HepG2 (cell line): ENCODE measurements around the gene ARL9. TPM values are rescaled to one million over a fixed set of nuclear protein-coding genes. Genes with fewer than 3 reads are reported as not detected.

Experiments
- ATAC-seq: fragments of 200-7000 bp; cut with Tn5 transposase; 3 replicates; pipeline ENCODE4 v1.9.1; 2020; ENCODE audit warnings: mild to moderate bottlenecking, moderate library complexity
- BruUV-seq: library from RNA; stranded (reverse); fragments of 400-500 nt; replicated peaks from 2 replicates; lab custom pipeline; 2021; lab: Mats Ljungman, UMichigan
- CTCF ChIA-PET: fragments of 300-600 bp; formaldehyde crosslinking; extraction: SDS; loops from one replicate; lab custom pipeline; 2021; ENCODE audit warnings: low total read pairs, inconsistent platforms, low intra/inter-chr PET ratio; lab: Yijun Ruan, JAX
- POLR2A ChIA-PET: fragments of 350-600 bp; sonication (Branson Sonifier 250); formaldehyde crosslinking; loops from one replicate; lab custom pipeline; 2020; ENCODE audit warnings: antibody characterized with exemption, inconsistent platforms; lab: Yijun Ruan, JAX
- DNase-seq: peaks from one replicate; pipeline ENCODE4 v3.0.0-alpha.2; 2015; ENCODE audit warnings: low spot score
- FAIRE-seq: peaks from 3 replicates; lab custom pipeline; 2011; peaks lifted over from hg19 to GRCh38; lab: Jason Lieb, UNC
- H2AFZ ChIP-seq: one replicate; pipeline ENCODE4 v1.6.1; 2011; ENCODE audit warnings: low read length, inconsistent platforms
- H3K27ac ChIP-seq: fragments of 300-600 bp; 3 replicates; pipeline ENCODE4 v1.8.0; 2011; ENCODE audit warnings: mixed run types, mild to moderate bottlenecking, mixed read lengths, low read length, inconsistent platforms; ENCODE audit not compliant: insufficient read depth; ENCODE audit errors: extremely low read length
- H3K27me3 ChIP-seq, 2 experiments: fragments of 200-600 bp in 1 of 2; 2 replicates in 1 of 2; 3 replicates in 1 of 2; pipeline versions ENCODE4 v1.6.0 to v1.8.0; 2011; ENCODE audit warnings: low read length in 2 of 2, mild to moderate bottlenecking in 2 of 2, moderate library complexity in 2 of 2, inconsistent platforms in 1 of 2; ENCODE audit not compliant: insufficient read depth in 2 of 2, control insufficient read depth in 1 of 2
- H3K36me3 ChIP-seq, 2 experiments: fragments of 200-600 bp in 1 of 2; replicated peaks in 1 of 2; 2 replicates in 1 of 2; 3 replicates in 1 of 2; pipeline versions ENCODE4 v1.5.1 to v1.8.0; 2011; ENCODE audit warnings: low read length in 2 of 2, inconsistent platforms in 1 of 2; ENCODE audit not compliant: insufficient read depth in 2 of 2, control insufficient read depth in 1 of 2
- H3K4me1 ChIP-seq: 2 replicates; pipeline ENCODE4 v1.5.1; 2012; ENCODE audit warnings: low read length, inconsistent platforms; ENCODE audit not compliant: insufficient read depth
- H3K4me2 ChIP-seq: 2 replicates; pipeline ENCODE4 v1.6.0; 2011; ENCODE audit warnings: low read depth, low read length, inconsistent platforms
- H3K4me3 ChIP-seq, 3 experiments: fragments of 200-600 bp in 1 of 3; sonication (generic), shearing (Covaris generic) in 1 of 3; replicated peaks in 1 of 3; 2 replicates each; pipeline ENCODE4 v1.5.1; 2011 to 2016; ENCODE audit warnings: low read length in 3 of 3, inconsistent platforms in 2 of 3, low read depth in 2 of 3, mild to moderate bottlenecking in 2 of 3, control low read depth in 1 of 3, mixed read lengths in 1 of 3; ENCODE audit not compliant: insufficient read depth in 1 of 3
- H3K79me2 ChIP-seq: one replicate; pipeline ENCODE4 v1.6.1; 2011; ENCODE audit warnings: low read length, inconsistent platforms; ENCODE audit not compliant: insufficient read depth
- H3K9ac ChIP-seq: 2 replicates; pipeline ENCODE4 v1.6.0; 2011; ENCODE audit warnings: mild to moderate bottlenecking, low read depth, low read length, inconsistent platforms; ENCODE audit not compliant: insufficient read depth
- H3K9me3 ChIP-seq: 2 replicates; pipeline ENCODE4 v1.5.1; 2012; ENCODE audit warnings: mild to moderate bottlenecking, low read length
- H4K20me1 ChIP-seq: 2 replicates; pipeline ENCODE4 v1.6.0; 2011; ENCODE audit warnings: inconsistent platforms, mild to moderate bottlenecking, low read length, moderate library complexity; ENCODE audit not compliant: insufficient read depth
- CEBPZ ChIP-seq: IDR thresholded peaks from 2 replicates; pipeline ENCODE4 v1.6.1; 2012; ENCODE audit warnings: low read length, improper control_type of control experiment
- HHEX ChIP-seq: IDR thresholded peaks from 2 replicates; pipeline ENCODE4 v1.6.1; 2016; ENCODE audit warnings: control low read depth
- MLLT10 ChIP-seq: sonication (generic); formaldehyde crosslinking; IDR thresholded peaks from 2 replicates; pipeline ENCODE4 v1.4.0; 2020; ENCODE audit warnings: missing genetic modification reagents
- RARA ChIP-seq: IDR thresholded peaks from 2 replicates; pipeline ENCODE4 v1.6.1; 2016; ENCODE audit warnings: missing genetic modification reagents, missing compliant biosample characterization
- ZBTB10 ChIP-seq: sonication (generic); formaldehyde crosslinking; IDR thresholded peaks from 2 replicates; pipeline ENCODE4 v1.4.0; 2020; ENCODE audit warnings: missing genetic modification reagents, borderline replicate concordance
- ZNF225 ChIP-seq: sonication (generic); formaldehyde crosslinking; IDR thresholded peaks from 2 replicates; pipeline ENCODE4 v1.4.0; 2020; ENCODE audit warnings: mild to moderate bottlenecking, missing genetic modification reagents
- ZNF263 ChIP-seq: sonication (generic); formaldehyde crosslinking; IDR thresholded peaks from 2 replicates; pipeline ENCODE4 v1.4.0; 2020; ENCODE audit warnings: missing genetic modification reagents
- ZNF274 ChIP-seq: sonication (generic); formaldehyde crosslinking; IDR thresholded peaks from 2 replicates; pipeline ENCODE4 v1.5.1; 2020; ENCODE audit warnings: mild to moderate bottlenecking, missing genetic modification reagents
- in situ Hi-C: cut with HindIII; loops from 2 replicates; pipeline ENCODE4 v1.10.0; 2017; ENCODE audit warnings: low pct_unique_long_range_greater_than_20kb; ENCODE audit not compliant: extremely low pct_ligation_motif_present
- intact Hi-C: fragments of 100-400 bp; cut with micrococcal nuclease; formaldehyde crosslinking; loops from one replicate; pipeline ENCODE4 v1.10.0; 2022; ENCODE audit not compliant: unreplicated experiment
- polyA plus RNA-seq, 8 experiments: library from polyadenylated mRNA; depleted of rRNA in 3 of 8; stranded (reverse) in 7 of 8; unstranded in 1 of 8; fragments of >200 nt; fragmentation: Illumina TruSeq in 4 of 8; extraction: Trizol in 4 of 8; gene quantifications; 2 replicates each; pipeline versions ENCODE4 v1.2.1 to v1.2.3, GENCODE V29; 2011 to 2016; ENCODE audit warnings: low read depth in 4 of 8, missing spikeins in 1 of 8, mixed read lengths in 1 of 8; ENCODE audit not compliant: insufficient read depth in 1 of 8
- total RNA-seq, 5 experiments: library from RNA; depleted of rRNA; stranded (reverse); fragments of >200 nt; fragmentation: Illumina TruSeq; extraction: Trizol; gene quantifications; 2 replicates each; pipeline ENCODE4 v1.2.3, GENCODE V29; 2016; ENCODE audit warnings: low read depth in 1 of 5

Gene ARL9
- total and polyA plus RNA-seq, 2 of the 13 experiments (the other 11 are each of a cell fraction or from before 2014, with no cell fraction given), result not detected

- no peak for TF ChIP-seq MLLT10 (CRISPR knock-in tag)
- TF ChIP-seq ZNF274, result no peak
- no peak for TF ChIP-seq ZNF263 (CRISPR knock-in tag)
- no peak for TF ChIP-seq ZNF225 (CRISPR knock-in tag)
- no peak for TF ChIP-seq CEBPZ
- no peak for TF ChIP-seq ZBTB10 (CRISPR knock-in tag)
- TF ChIP-seq RARA (CRISPR knock-in tag), result no peak
Observed at GRCh38 chr4:56496241-56496640, 9.3 kb upstream of the ARL9 start (continued).

DNA sequence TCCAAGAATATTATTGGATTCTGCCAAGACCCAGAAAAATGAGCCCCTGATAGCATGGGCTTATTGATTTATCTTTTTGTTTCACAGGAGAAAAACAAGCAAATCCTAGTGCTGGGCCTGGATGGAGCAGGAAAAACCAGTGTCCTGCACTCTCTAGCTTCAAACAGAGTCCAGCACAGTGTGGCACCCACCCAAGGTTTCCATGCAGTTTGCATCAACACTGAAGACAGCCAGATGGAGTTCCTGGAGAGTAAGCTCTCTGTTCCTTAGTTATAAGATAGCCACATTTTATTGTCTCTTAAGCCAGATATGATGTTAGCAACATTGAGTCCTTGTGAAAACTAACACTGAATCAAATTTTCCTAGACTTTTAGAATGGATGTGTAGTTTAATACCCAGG is 5.5 kb downstream of the ARL9 start:
- ChIA-PET CTCF (no interaction called here), POLR2A (no interaction called here)
- BruUV-seq, result no TSS peak
- Histone ChIP-seq H3K4me3 (no peak overlapping the region), H3K4me1 (peaks cover 6% of the 10 kb centered on the region; the same call in 1 of the 2 replicates), H3K36me3 (no peaks in the 10 kb centered on the region), H2AFZ (no peak overlapping the region), H3K27me3 (no peaks in the 10 kb centered on the region), H4K20me1 (no peaks in the 10 kb centered on the region), H3K79me2 (no peaks in the 10 kb centered on the region), H3K9ac (no peak overlapping the region), H3K27ac (no peak overlapping the region), H3K4me2 (no peak overlapping the region), H3K9me3 (no peaks in the 10 kb centered on the region)
- intact Hi-C loops, result no loop called here
- FAIRE-seq (no peak), DNase-seq (no peak), ATAC-seq (no peak)
- TF ChIP-seq HHEX (CRISPR knock-in tag), result no peak
- in situ Hi-C loops, result no loop called here
